PC-9 (cell line): Measurements from ENCODE around the gene PTGIR. TPM values are rescaled to one million over a fixed set of nuclear protein-coding genes. Genes with fewer than 3 reads are reported as not detected.

Source experiments
- BruUV-seq: library from RNA; stranded (reverse); fragments of 400-500 nt; replicated peaks from 2 replicates; lab custom pipeline; 2021; lab: Mats Ljungman, UMichigan
- CTCF ChIA-PET: fragments of 300-600 bp; sonication (Branson Sonifier 250); formaldehyde crosslinking; loops from one replicate; lab custom pipeline; 2022; ENCODE audit warnings: antibody characterized with exemption; lab: Charles Lee
- POLR2A ChIA-PET: fragments of 300-600 bp; sonication (Branson Sonifier 250); formaldehyde crosslinking; loops from one replicate; lab custom pipeline; 2022; ENCODE audit warnings: antibody characterized with exemption; ENCODE audit not compliant: unreplicated experiment; lab: Charles Lee
- DNase-seq, 2 experiments: peaks; one replicate each; pipeline versions ENCODE4 v3.0.0 to v3.0.0-alpha.2; 2015 to 2022; ENCODE audit warnings: mixed read lengths in 1 of 2
- H2AFZ ChIP-seq: fragments of 200-600 bp; sonication (generic); 2 replicates; pipeline ENCODE4 v1.8.1; 2017; ENCODE audit warnings: antibody characterized with exemption
- H3F3A ChIP-seq: fragments of 200-600 bp; sonication (generic); 2 replicates; pipeline ENCODE4 v1.8.1; 2017; ENCODE audit warnings: antibody characterized with exemption, mild to moderate bottlenecking, low read depth; ENCODE audit not compliant: insufficient read depth
- H3K27ac ChIP-seq: fragments of 200-600 bp; sonication (generic); 2 replicates; pipeline ENCODE4 v1.6.1; 2016; ENCODE audit warnings: mixed run types
- H3K27me3 ChIP-seq: fragments of 200-600 bp; sonication (generic); 2 replicates; pipeline ENCODE4 v1.6.1; 2016; ENCODE audit warnings: low read depth, mixed run types; ENCODE audit not compliant: insufficient read depth
- H3K36me3 ChIP-seq: fragments of 200-600 bp; sonication (generic); 2 replicates; pipeline ENCODE4 v1.6.1; 2016; ENCODE audit warnings: low read depth, mixed run types
- H3K4me1 ChIP-seq: fragments of 200-600 bp; sonication (generic); replicated peaks from 2 replicates; pipeline ENCODE4 v1.6.1; 2016; ENCODE audit warnings: mixed run types; ENCODE audit not compliant: insufficient read depth
- H3K4me2 ChIP-seq: fragments of 200-600 bp; sonication (generic); 2 replicates; pipeline ENCODE4 v1.6.1; 2017; ENCODE audit warnings: mixed run types
- H3K4me3 ChIP-seq: fragments of 200-600 bp; sonication (generic); 2 replicates; pipeline ENCODE4 v1.6.1; 2016; ENCODE audit warnings: mixed run types
- H3K79me2 ChIP-seq: fragments of 200-600 bp; sonication (generic); 2 replicates; pipeline ENCODE4 v1.6.1; 2017; ENCODE audit warnings: low read depth, mixed run types
- H3K9me2 ChIP-seq: fragments of 200-600 bp; sonication (generic); 2 replicates; pipeline ENCODE4 v1.8.1; 2017; ENCODE audit warnings: mild to moderate bottlenecking; ENCODE audit not compliant: insufficient read depth
- H3K9me3 ChIP-seq: fragments of 200-600 bp; sonication (generic); 2 replicates; pipeline ENCODE4 v1.8.1; 2016; ENCODE audit warnings: low read depth; ENCODE audit not compliant: insufficient read depth
- H4K20me1 ChIP-seq: fragments of 200-600 bp; sonication (generic); 2 replicates; pipeline ENCODE4 v1.8.1; 2017; ENCODE audit not compliant: insufficient read depth
- CTCF ChIP-seq: fragments of 200-600 bp; sonication (generic); conservative IDR thresholded peaks from 2 replicates; pipeline ENCODE4 v1.6.1; 2017; ENCODE audit warnings: mixed run types, antibody characterized with exemption, mild to moderate bottlenecking, moderate library complexity
- EZH2 ChIP-seq: fragments of 200-600 bp; sonication (generic); IDR thresholded peaks from 2 replicates; pipeline ENCODE4 v1.8.0; 2017; ENCODE audit warnings: antibody characterized with exemption, low read depth
- intact Hi-C: fragments of 100-400 bp; cut with micrococcal nuclease; formaldehyde crosslinking; loops from one replicate; pipeline ENCODE4 v1.10.0; 2022; ENCODE audit not compliant: unreplicated experiment
- total RNA-seq: library from RNA; stranded (reverse); gene quantifications from 2 replicates; pipeline ENCODE4 v1.2.3, GENCODE V29; 2021

The PTGIR gene
- total RNA-seq, 1 experiment from 2014 or later: 0.28 TPM

DNA sequence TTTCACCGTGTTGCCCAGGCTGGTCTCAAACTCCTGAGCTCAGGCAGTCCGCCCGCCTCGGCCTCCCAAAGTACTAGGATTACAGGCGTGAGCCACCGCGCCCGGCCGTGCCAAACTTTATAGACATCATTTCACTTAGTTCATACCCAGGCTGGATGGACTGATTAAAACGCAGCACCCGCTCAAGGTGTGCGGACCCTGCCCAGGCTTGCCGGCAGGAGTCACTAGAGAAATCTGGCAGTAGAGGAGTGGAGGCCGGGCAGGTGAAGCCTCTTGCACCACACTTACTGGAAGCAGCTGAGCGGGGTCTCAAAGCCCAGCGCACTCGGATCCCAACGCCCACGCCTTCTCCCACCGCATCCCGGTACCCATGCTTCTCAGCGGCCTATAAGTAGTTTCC lies 11.4 kb downstream of the PTGIR start:
- H3K27ac ChIP-seq: no peak overlapping the region
- H2AFZ ChIP-seq: no peak overlapping the region
- ChIA-PET CTCF (interaction anchor here (0.6 to 2.7 kb wide), 4 partner anchors 12 to 151 kb away, joined by 3 to 32 read pairs (median 10); partner anchors contain the start of gene CALM3), POLR2A (no interaction called here)
- no peaks in the 10 kb centered on the region for H3K79me2 ChIP-seq
- H3K9me3 ChIP-seq: no peaks in the 10 kb centered on the region
- H3K9me2 ChIP-seq: no peaks in the 10 kb centered on the region
- TF ChIP-seq EZH2 (no peak), CTCF (no peak)
- no peak for DNase-seq
- peaks cover 13% of the 10 kb centered on the region; the same call in 1 of the 2 replicates for H3F3A ChIP-seq
- H3K27me3 ChIP-seq: no peaks in the 10 kb centered on the region
- H4K20me1 ChIP-seq: no peaks in the 10 kb centered on the region
- intact Hi-C loops: no loop called here
- no peaks in the 10 kb centered on the region for H3K4me1 ChIP-seq
- no TSS peak for BruUV-seq
- H3K4me3 ChIP-seq: no peak overlapping the region
- H3K36me3 ChIP-seq: peaks cover 10% of the 10 kb centered on the region; the same call in 1 of the 2 replicates
- H3K4me2 ChIP-seq: no peak overlapping the region

- Histone ChIP-seq H3K9me3 (no peaks in the 10 kb centered on the region), H3K36me3 (peaks cover 11% of the 10 kb centered on the region; the same call in 1 of the 2 replicates), H3K79me2 (no peaks in the 10 kb centered on the region), H3K4me1 (no peaks in the 10 kb centered on the region), H3K9me2 (no peaks in the 10 kb centered on the region), H3K4me3 (no peak overlapping the region), H4K20me1 (no peaks in the 10 kb centered on the region), H2AFZ (no peak overlapping the region), H3K27me3 (no peaks in the 10 kb centered on the region), H3K27ac (no peak overlapping the region), H3F3A (peaks cover 12% of the 10 kb centered on the region; the same call in 1 of the 2 replicates), H3K4me2 (no peak overlapping the region)
- BruUV-seq: no TSS peak
- CTCF ChIA-PET: interaction anchor here (0.6 kb wide), 1 partner anchor 93 kb away, joined by 4 read pairs; no protein-coding TSS in a partner anchor
- intact Hi-C loops: no loop called here
- DNase-seq: no peak
- TF ChIP-seq EZH2 (no peak), CTCF (no peak)
- POLR2A ChIA-PET: interaction anchor here (0.6 kb wide), 1 partner anchor 82 kb away, joined by 3 read pairs; no protein-coding TSS in a partner anchor
These were observed 13.1 kb downstream of the PTGIR start for GRCh38 chr19:46611776-46612175.

- Histone ChIP-seq H2AFZ (no peak overlapping the region), H4K20me1 (no peaks in the 10 kb centered on the region), H3K27me3 (no peaks in the 10 kb centered on the region), H3F3A (peaks cover 12% of the 10 kb centered on the region; the same call in 1 of the 2 replicates), H3K9me2 (no peaks in the 10 kb centered on the region), H3K36me3 (peaks cover 16% of the 10 kb centered on the region; the same call in 1 of the 2 replicates), H3K79me2 (no peaks in the 10 kb centered on the region), H3K27ac (no peak overlapping the region), H3K4me2 (no peak overlapping the region), H3K4me3 (no peak overlapping the region), H3K9me3 (no peaks in the 10 kb centered on the region), H3K4me1 (no peaks in the 10 kb centered on the region)
- DNase-seq: no peak
- no peak for TF ChIP-seq CTCF
- TF ChIP-seq EZH2: no peak
- POLR2A ChIA-PET: interaction anchor here (0.6 kb wide), 2 partner anchors 81 to 107 kb away, joined by 3 read pairs; no protein-coding TSS in a partner anchor
- CTCF ChIA-PET: interaction anchor here (0.5 to 1.1 kb wide), 5 partner anchors 19 to 329 kb away, joined by 3 to 21 read pairs (median 5); no protein-coding TSS in a partner anchor
- BruUV-seq: no TSS peak
- intact Hi-C loops: no loop called here
These were observed 13.8 kb downstream of the PTGIR start for GRCh38 chr19:46610851-46611770.
